Epithelial cell of proximal tubule (primary cell): ENCODE results near the gene ADGRD2. TPM values are rescaled to one million over a fixed set of nuclear protein-coding genes. Genes with fewer than 3 reads are reported as not detected.

Experiments
- DNase-seq: peaks from one replicate; pipeline ENCODE4 v3.0.0-alpha.2; 2011; ENCODE audit warnings: low read depth
- H3K4me3 ChIP-seq: 2 replicates; pipeline ENCODE4 v1.5.1; 2011; ENCODE audit warnings: low read depth, mild to moderate bottlenecking, low read length
- total RNA-seq: library from RNA; depleted of rRNA; stranded (reverse); fragments of >200 nt; gene quantifications from 2 replicates; pipeline ENCODE4 v1.2.3, GENCODE V29; 2015
- TF ChIP-seq, protein P1 (sequence below): conservative IDR thresholded peaks from 2 replicates; pipeline ENCODE4 v1.5.1; 2012; ENCODE audit warnings: low read depth, mild to moderate bottlenecking, low read length

ADGRD2 gene
- total RNA-seq, 1 donor from 2014 or later, result not detected

DNA sequence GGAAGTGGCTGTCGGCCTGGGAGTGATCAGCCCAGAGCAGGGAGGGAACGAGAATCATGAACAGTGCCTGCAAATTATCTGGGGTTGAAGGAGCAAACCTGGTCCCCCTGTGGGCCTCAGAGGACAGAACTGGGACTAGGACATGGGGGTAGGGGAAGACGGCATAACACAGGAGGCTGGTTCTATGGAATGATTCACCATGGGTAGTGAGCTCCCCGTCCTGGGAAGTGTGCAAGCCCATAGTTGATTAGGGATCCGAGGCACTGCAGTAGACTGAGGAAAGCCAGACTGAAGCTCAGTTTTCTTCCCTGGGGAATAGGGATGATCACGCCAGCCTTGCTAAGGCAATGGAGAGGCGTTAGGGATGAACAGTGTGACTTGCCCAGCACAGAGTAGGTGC is 5.6 kb downstream of the ADGRD2 start:
- TF ChIP-seq, protein P1, sequence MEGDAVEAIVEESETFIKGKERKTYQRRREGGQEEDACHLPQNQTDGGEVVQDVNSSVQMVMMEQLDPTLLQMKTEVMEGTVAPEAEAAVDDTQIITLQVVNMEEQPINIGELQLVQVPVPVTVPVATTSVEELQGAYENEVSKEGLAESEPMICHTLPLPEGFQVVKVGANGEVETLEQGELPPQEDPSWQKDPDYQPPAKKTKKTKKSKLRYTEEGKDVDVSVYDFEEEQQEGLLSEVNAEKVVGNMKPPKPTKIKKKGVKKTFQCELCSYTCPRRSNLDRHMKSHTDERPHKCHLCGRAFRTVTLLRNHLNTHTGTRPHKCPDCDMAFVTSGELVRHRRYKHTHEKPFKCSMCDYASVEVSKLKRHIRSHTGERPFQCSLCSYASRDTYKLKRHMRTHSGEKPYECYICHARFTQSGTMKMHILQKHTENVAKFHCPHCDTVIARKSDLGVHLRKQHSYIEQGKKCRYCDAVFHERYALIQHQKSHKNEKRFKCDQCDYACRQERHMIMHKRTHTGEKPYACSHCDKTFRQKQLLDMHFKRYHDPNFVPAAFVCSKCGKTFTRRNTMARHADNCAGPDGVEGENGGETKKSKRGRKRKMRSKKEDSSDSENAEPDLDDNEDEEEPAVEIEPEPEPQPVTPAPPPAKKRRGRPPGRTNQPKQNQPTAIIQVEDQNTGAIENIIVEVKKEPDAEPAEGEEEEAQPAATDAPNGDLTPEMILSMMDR, result no peak

DNA sequence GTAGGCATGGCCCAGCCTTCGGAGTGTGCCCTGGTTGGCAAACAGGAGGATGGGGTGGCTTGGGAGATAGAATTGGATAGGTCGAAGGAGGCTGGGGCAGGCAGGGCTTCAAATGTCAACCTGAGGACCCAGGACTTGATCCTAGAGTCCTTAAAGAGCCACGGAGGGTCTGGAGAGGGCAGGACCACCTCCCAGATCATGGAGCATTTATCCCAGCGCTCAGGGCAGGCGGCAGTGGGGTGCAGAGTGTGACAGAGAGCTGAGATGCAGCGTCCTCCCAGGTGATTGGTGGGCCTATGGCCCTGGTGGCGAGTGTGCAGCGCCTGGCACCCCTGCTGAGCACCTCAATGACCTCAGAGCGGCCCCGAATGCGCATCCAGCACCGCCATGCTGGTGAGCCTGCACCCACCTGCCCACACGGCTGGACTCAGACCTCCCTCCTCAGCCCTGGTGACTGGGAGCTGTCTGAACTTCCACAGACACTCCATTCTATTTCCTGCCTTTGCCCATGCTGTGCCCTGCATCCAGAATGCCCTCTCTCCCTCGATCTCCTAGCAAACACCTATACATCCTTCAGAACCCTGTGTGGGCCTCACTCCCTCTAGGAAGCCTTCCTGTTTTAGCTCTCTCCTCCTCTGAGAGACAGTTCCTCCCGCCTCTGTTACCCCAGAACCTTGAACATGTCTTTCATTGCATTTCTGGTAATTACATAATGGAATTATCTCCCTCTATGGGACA is 6.3 kb downstream of the ADGRD2 start:
- no peak for DNase-seq
- TF ChIP-seq, protein P1, result no peak

More for the DNA sequence above, 5.6 kb downstream of the ADGRD2 start:
- H3K4me3 ChIP-seq, result no peak overlapping the region
- DNase-seq, result no peak

DNA sequence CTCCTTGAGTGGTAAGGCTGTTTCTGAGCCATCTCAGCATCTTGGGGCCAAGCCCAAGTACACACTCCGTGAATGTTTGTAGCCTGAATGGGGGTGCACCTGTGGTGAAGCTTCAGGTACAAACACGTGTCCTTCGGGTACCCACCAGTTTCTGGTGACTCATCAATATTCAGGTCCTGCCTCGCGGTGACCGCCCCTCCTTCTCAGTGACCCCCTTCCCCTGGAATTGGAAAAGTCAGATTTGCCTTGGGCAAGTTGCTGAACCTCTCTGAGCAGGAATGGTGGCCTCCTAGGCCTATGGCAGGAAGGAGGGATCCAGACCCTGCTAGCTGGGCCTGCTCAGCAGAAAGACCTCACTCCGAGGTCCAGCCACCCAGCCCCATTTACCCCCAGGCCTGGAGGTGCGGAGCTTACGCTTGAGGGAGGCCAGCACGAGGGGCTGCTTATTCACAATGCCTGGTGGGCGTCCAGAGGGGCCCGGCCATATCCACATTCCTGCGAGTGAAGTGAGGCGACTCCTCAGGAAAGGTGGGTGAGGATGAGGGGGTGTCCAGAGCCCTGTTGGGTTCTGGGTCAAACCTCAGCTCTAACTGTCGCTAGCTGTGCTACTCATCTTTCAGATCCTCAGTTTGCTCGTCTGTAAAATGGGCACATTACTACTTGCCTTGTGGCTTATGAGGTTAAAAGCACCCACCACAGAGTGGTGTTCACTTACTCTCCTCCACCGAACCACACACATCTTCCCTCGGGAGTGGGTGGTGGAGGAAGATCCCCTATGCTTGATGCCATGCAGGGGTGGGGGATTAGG is 7.0 kb downstream of the ADGRD2 start:
- no peak for DNase-seq
- TF ChIP-seq, protein P1, result no peak
- H3K4me3 ChIP-seq, result no peak overlapping the region

More for the DNA sequence above, 6.3 kb downstream of the ADGRD2 start:
- no peak overlapping the region for H3K4me3 ChIP-seq

DNA sequence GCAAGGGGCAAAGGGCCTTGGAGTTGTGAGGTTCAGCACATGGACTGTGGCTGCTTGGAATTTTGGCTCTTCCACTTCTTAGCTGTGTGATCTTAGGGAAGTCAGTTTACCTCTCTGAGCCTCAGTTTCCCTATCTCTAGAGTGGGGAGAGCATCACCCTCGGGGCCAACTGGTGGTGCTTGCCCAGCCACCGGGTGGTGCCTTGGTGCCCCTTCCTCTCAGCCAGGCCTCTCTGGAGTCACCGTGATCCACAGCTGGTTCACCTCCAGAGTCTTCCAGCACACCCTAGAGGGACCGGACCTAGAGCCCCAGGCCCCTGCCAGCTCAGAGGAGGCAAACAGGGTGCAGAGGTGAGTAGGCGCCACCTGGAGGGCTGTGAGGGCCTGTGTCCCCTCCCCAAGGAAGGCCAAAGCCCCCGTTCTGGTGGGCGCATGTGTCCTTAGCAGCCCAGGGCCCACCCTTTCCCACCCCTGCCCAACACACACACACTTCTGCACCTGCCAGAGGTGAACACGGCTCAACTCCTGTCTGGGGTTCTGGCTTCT is 7.7 kb downstream of the ADGRD2 start:
- TF ChIP-seq, protein P1, result no peak
- DNase-seq, result no peak

DNA sequence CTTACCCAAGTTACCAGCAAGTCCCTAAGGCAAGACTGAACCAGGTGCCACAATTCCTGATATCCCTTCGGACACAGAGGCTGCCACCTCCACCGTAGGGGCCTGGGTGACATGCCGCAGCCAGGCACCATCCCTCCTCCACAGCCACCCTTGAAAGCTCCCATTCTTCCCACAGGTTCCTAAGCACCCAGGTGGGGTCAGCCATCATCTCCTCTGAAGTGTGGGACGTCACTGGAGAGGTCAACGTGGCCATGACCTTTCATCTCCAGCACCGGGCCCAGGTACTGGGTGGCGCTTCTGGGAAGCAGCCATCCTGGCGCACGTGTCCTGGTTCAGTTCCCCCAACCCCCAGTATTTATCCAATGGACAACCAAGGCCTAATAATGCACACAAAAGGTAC is 8.2 kb downstream of the ADGRD2 start:
- H3K4me3 ChIP-seq, result no peak overlapping the region
- no peak for DNase-seq
- TF ChIP-seq, protein P1, result no peak

More for the DNA sequence above, 7.7 kb downstream of the ADGRD2 start:
- no peak overlapping the region for H3K4me3 ChIP-seq

DNA sequence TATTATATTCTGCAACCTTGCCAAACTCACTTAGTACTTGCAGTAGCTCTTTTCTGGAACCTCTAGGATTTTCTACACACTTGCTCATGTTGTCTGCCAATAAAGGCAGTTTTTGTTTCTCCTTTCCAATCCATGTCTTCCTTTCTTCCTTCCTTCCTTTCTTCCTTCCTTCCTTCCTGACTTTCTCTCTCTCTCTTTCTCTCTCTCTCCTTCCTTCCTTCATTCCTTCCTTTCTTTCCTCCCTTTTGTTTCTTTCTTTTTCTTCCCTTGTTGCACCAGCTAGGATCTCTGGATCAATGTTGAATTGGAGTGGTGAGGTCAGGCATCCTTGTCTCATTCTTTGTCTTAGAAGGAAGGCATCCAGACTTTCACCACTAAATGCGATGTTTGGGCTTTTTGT is 12.5 kb downstream of the ADGRD2 start:
- TF ChIP-seq, protein P1, result no peak

More for the DNA sequence above, 12.5 kb downstream of the ADGRD2 start:
- H3K4me3 ChIP-seq, result no peak overlapping the region
- DNase-seq, result no peak
